CMK (cell line): ENCODE results near the gene ICA1.

Source experiments
- DNase-seq: peaks from one replicate; pipeline ENCODE4 v3.0.0-alpha.2; 2010; ENCODE audit warnings: low read depth

ICA1 gene

DNA sequence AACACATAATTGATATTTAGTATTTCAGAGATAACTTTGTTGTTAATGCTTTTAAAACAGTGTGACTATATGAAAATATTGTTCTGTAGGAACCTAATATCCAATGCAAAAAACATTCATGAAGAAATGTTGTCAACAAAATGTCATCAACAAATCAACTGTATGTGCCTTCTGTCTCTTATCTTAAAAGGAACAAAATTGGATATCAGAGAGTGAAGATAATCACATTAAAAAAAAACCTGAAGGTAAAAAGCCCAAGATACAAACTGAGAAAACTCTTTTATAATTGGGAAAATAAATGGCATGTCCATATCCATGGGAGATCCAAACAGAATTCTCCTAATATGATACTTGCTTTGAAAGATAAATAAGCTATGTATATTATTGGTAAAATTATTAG is 33.9 kb downstream of the ICA1 start:
- no peak for DNase-seq

DNA sequence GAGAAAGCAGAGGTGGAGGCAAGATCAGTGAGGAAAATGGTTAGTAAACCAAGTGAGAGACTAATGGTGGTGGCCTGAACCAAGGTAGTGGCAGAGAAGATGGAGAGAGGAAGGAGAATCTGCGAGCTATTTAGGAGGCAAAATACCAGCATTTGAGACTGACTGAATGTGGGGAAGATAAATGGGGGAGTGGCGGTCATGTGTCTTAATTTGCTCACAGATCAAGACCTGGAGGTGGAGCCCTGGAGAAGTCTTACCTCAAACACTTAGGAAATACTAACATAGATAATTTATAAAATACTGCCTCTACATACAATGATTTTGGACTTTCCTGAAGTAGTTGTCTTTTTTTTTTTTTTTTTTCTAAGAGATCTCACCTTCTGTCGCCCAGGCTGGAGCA is 34.7 kb downstream of the ICA1 start:
- DNase-seq: no peak

DNA sequence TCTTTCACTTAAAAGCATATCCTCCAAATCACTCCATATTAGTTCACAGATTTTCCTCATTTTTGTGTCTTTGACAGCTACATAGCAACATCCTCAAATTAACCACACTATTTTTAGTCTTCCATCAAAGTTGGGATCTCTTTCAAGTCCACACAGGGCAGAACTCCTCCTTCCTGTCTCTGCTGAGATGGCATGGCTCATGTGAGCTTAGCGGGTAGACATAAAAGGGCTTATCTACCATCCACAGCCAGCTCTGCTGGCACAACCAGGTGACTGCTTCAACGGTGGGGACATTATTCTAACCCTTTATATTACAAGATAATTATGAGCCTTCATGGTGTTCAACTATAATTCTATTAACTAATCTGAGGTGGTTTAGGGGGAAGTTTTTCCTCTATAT is 35.5 kb downstream of the ICA1 start:
- DNase-seq: no peak

DNA sequence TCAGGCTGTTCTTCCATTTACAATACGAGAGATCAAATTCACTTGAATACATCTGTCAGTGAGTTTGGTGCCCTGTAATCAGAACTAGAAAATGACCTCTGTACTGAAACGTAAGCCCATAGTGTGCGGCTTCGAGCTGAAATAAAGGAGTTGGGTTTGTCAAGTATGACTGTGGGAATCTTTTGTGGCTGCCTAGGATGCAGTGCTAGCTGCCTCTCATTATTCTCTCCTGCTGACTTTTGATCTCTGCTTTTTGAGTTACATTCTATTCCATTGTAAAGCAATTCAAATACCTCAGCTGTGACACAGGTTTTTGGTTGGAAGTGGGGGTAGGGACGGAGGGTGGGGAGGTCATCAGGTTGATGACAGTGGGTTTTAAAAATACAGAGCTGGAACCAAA is 40.4 kb downstream of the ICA1 start:
- DNase-seq: no peak

DNA sequence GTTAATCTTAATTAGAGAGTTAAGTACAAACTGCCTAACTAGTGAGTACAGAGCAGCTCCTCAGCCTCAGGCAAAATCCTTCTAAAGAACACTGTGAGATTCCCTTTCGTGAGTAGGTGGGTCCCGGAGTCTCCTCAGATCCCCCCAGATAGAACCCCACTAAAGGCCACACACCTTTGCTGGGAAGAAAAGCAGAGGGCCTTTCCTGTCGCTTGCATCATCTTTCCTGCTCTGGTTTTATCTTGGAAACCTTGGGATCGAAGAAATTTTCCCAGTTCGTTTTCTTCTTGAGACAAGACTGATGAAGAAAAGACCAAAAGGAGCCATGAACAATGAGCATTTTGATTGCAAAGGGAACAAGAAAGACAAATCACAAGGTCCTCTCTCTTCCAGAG is 40.9 kb downstream of the ICA1 start:
- DNase-seq: no peak

DNA sequence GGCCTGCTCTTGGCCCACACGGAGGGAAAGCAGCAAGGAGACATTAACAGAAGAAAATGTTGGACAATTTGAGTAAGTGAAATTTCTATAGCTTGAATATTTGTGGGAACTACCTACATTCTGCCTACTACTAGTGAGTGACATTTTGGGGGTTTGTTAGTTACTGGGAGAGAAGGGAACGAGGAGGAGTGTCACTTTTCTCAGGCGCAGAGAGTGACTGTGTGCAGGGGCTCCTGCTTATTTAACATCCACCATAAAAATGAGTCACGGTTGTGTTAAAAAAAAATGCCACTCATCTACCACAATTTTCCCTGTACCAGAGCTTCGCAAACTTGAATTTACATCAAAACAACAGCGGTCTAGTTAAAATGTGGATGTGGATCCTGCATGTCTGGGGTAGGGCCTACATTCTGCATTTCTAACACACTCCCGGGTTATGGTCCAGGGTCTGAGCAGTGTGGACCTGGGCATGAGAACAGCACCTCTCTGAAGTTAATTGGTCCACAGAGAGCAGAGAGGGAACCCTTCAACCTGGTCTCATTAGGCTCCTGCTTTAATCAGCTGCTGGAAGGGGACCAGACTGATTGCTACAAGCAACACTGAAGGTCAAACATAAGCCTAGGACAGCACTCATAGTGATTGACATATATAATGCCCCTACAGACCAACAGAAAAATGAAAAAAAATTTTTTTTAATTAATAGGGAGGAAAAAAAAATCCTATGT is 41.4 kb downstream of the ICA1 start:
- DNase-seq: no peak

DNA sequence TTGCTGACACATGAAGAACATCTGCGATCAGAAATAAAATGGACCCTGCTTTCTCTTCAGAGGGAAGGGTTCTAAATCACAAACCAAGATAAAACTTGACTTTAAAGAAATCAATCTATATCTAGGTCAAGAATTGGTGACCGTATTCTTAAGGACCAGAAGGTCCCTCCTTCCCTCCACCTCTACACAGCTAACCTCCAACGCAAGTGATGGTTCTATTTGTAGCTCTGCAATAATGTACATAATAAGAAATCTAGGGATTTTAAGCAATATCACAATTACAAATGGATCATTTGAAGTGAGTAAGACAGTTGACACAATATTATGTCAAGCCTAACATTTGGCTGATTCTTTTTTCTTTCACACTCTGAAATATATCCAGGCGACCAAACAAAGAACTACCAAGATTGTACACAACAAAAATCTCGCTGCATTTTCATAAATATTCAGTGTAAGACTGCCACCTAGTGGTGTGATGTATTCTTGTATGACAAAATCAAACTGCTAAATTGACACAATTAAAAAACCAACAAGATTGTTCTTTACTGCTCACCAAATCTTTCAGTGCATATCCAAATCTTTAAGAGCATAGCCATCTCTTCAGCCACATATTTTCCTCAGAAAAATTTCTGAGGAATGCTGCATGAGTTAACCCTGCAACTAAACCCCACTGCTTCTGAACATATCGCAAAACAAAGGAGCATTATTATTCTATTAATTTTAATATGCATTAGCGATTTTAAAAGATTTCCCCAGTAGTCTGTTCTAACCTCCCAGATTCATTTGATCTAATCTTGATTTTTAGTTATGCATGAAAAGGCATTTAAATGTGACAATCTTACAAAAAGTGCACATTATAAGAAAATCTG is 44.5 kb downstream of the ICA1 start:
- no peak for DNase-seq

DNA sequence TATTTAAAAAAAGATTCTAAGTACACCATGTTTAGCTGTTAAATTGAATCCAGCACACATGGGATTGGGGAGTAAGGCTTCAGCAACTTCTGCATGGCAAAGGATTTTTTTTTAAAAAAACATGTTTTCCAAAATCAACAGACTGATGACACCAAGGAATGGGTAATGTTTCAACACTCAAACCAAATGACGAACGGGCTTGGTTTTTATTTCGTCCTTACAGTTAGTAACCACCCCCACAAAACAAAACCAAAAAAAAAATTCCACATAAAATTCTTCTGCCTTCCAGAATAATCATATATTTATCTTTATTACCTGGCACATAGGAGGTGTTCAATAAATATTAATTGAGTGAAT is 45.7 kb downstream of the ICA1 start:
- no peak for DNase-seq

DNA sequence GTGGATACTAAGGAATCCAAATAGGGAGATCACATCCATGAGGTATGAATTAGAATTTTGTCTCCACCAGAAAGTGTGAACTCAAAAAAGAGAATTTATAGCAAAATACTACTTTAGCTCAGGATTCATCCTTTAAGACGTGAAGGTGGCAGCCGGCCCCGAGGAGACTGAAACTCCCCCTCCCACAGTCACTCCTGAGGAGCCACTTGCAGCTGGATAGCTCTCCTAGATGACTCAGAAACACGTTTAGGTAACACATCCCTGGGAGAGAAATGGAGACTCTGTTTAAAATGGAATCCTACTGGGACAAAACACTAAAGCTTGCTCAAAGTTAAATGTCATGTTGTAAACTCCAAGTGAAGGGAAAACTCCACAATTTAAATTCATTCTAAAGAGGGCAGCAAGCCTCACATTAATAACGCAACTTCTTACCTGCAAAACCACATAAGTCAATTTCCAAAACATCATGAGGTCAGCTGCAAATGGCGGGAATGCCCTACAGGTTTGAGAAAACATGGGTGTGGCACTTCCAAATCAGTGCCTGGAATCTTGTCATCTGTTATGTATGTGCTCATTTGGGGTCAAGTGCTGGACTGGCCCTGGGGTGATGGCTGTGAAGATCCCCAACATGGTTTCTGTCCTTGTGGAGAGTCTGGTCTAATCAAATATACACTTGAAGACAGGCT is 46.2 kb downstream of the ICA1 start:
- no peak for DNase-seq

DNA sequence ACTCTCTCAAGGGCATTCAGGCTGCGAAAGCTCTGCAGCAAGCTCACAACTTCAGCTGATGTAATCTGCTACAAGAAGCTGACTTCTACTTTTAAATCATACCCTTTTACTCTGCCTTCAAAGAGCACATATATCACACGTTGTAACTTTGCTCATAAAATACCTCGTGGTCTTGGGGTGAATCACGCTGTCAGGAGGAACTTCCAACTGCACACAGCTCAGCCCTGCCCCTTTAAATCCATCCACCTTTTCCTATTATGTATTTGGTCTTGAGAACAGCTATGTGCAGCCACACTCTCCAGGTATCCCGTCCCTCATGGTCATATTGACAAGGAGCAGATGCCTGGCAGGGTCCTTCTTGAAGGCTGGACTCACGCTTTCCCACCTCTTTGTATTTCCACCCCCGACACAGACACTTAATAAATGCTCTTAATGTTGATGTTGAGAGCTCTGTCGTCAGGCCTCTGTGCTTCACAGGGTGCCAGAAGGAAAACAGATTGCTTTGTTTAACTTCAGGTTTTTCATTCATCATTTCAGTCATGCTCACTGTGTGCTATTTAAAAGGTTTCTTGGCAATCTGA is 47.6 kb downstream of the ICA1 start:
- no peak for DNase-seq

DNA sequence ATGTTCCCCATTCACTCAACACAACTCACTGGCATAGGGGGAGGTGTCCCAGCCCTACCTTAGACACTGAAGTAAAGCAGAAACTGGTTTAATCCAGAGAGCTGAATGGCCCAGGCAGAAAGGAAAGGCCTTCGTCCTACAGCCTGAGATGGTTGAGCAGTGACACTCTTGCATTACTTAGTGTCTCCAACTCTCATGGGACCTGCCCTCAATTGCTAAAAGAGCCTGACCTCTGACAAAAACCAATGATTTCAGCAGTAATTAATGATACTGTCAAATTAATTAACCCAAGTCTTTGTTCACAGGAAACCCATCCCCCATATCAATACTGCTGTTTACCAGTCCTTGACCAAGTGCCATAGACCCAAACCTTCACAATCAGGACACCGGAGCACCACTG is 48.6 kb downstream of the ICA1 start:
- no peak for DNase-seq

DNA sequence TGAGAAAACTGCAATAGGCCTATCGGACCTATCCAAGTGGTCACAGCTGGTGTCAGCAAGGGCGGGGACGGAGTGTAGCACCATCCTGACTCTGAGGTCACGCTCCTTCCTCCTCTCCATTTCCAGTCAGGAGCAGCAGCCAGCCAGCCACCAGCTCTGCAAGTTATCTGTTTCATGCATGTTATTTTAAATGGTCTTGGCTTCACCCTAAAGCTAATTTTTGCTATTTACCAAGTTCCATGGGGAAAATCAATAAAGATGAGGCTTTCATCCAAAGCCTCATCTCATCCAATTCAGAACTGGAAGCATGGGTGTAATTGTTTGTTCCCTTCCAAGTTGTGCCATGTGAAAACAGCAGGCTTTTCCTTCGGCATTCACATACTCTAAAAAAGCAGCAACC is 49.3 kb downstream of the ICA1 start:
- no peak for DNase-seq

DNA sequence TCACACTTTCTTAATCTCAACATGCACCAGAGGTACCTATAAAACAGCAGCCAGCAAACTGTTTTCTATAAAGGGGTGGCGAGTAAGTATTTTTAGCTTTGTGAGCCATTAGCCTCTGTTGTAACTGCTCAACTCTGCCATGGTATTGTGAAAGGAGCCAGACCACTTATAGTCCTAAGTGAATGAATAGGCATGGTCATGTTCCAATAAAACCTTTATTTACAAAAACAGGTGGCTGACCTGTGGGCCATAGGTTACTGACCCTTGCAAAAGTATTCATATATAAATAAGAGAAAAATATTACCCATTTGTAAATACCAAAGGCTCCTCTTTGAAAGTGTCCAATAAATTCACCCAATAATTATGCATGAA is 50.3 kb downstream of the ICA1 start:
- no peak for DNase-seq

DNA sequence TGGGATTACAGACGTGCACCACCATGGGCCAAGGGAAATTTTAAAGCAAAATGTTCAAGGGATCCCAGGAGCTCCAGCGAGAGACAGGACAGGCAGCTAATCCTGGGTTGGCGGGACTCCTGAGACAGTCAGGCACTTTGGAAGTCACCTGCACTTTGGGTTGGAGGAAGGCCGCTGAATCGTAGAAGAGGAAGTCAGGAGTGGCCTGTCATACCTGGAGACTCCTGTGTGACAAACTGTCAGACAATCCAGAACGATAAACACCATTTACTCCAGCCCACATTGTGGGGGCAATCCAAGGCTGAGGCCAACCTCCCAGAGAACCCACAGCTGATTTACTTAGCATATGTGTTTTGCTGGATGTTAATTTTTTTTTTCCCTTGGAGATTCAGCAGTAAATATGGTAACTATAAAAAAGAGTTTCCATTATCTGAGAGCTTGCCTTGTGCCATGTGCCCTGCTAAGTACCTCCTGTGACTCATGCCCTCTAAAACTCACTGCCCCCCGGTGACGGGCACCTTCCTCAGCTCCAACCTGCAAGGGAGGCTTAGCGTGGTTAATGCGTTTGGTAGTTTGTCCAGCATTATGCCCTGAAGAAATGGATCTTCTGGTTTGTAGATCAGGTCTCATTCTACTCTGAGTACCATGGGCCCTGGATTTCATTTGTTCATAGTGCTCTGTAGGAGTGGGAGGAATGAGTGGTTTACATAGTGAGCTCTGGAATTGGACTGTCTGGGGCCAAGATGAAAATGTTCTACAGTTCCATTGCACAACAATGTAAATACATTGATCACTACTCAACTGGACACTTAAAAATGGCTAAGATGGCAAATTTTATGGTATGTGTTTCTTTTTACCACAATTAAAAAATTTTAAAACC is 50.9 kb downstream of the ICA1 start:
- DNase-seq: no peak

DNA sequence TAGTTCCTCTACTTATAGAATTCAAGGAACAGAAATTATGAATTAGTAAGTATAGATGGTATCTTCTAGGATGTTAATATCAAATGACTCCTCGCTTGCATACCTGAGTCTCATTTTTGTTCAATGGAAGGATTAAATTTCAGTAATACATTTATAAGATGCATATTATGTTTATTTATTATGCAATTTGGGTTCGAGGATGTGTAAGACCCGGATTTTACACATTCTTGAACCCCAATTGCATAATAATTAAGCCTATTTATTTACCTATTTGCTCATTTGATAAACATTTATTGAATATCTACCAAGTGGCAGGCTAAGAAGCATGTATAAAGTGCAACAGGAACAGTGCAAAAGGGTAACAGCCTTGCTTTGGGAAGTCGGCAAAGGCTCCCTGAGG is 52.6 kb downstream of the ICA1 start:
- no peak for DNase-seq

DNA sequence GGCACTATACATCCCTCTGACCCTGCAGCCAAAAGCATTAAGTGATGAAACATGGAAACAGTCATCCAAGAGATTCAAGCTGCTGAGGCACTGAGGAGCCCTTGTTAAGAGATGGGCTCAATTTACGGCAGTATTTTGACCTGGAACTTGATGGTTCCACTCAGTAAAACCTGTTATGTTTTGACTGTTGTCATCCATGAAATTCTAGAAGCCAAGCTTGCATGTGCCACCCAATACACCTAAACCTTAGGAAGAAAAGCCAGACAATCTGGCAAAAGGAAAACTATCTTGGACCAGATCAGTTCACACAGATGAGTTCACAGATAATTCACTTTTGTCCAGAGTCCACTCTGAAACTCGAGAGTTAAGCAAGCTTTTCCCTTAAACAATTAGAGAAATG is 53.2 kb downstream of the ICA1 start:
- DNase-seq: no peak

DNA sequence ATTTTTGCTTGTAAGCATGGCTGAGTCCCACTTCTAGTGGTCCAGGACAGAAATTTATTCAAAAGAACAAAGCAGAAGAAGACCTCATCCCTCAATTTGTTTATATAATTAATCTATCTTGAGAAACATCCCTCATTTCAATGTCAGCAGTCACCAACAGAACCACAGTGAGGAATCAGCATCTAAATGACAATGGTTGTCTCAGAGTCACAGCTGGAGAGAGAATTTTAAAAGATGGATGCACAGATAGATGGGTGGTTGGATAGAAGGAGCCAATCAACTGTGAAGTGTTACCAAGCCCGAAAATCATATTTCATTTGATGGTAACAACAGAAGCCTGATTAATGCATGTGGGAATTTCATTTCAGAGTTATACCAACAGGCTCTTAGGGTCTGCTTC is 55.0 kb downstream of the ICA1 start:
- no peak for DNase-seq

DNA sequence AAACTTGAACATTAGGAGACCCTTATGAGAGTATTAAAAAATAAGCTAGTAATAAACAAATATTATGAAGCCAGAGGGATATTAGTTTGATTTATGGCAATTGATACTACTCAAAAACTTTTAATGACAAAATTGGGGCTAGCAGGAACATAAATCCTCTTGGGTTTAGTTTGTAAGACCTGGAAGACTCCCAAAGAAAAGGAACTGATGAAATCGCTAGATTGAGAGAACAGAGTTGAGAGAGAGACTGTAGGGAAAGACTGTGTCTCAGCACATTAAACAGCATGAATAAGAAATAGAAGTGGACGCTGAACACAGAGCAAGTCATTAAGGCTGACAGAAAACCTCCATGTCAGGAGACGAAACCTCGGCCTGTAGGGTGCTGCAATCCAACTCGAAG is 56.4 kb downstream of the ICA1 start:
- no peak for DNase-seq

DNA sequence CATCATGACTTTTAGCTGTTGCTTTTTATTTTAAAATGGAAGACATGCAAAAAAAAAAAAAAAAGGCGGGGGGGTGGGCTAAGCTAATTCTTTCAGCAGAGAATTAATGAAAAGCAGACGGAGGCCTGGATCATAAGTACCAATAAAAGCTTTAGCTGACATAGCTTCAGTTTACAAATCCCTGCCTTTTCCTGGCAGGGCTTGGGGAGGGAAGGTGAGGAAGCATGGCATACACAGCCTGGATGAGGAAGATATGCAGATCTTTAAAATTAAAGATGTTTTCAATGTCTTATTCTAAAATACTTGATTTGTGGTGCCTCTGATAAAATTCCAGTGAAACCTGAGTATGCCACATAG is 57.0 kb downstream of the ICA1 start:
- no peak for DNase-seq

DNA sequence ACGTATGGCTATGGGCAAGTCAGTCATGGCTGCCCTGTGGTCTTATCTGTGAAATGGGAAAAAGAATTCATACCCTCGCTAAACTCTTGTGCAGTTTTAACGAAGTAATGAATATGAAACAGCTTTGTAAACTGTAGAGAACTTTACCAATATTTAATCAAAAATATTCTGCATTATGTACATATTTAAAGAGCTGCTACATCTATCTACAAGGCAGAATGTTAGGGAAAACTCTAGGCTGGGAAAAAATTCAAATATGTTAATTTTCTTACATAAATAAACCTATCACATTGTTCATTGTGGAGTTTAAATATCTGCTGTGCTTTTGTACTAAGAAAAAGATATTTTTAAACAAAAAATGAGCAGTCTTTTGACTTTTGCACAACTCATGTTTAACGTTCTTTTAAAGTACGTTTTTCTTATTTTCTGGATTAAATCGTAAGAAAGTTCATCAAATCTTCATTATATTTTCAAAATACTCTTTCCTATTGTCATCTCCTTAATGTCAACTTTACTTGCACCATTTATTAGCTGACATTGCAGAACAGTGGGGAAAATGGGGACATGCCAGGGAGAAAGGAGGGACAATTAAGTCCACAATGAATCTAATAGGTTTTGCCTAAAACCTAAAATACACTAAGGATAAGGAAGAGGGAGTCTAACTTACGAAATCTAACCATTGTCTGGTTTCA is 57.5 kb downstream of the ICA1 start:
- no peak for DNase-seq

DNA sequence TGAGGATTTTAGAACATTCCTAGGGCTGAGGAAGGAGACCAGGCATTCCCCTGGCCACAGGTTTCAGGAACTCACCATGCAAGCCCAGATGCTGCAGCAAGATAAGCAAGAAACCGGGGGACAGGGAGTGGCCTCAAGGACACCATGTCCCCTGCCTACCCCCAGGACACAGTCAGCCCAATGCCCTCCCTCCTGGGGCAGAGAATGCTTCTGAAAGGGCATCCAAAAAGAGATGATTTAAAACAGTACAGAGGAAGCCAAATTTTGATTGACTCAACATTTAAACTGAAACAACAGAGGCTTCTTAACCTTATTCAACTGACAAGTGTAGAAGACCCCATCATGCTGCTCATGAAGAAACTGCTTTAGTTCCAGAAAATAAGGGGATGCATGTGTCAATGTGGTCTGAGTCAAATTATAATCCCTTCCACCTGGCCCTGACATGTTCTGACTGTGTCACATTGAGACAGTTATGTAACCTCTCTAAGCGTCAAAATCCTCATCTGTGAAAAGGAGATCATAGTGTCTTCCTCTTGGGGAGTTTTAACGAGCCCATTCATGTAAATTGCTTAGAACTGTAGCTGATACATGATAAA is 60.0 kb downstream of the ICA1 start:
- DNase-seq: peak; percentile 39
